Measurements from ENCODE around the gene ATP8A1.

DNA sequence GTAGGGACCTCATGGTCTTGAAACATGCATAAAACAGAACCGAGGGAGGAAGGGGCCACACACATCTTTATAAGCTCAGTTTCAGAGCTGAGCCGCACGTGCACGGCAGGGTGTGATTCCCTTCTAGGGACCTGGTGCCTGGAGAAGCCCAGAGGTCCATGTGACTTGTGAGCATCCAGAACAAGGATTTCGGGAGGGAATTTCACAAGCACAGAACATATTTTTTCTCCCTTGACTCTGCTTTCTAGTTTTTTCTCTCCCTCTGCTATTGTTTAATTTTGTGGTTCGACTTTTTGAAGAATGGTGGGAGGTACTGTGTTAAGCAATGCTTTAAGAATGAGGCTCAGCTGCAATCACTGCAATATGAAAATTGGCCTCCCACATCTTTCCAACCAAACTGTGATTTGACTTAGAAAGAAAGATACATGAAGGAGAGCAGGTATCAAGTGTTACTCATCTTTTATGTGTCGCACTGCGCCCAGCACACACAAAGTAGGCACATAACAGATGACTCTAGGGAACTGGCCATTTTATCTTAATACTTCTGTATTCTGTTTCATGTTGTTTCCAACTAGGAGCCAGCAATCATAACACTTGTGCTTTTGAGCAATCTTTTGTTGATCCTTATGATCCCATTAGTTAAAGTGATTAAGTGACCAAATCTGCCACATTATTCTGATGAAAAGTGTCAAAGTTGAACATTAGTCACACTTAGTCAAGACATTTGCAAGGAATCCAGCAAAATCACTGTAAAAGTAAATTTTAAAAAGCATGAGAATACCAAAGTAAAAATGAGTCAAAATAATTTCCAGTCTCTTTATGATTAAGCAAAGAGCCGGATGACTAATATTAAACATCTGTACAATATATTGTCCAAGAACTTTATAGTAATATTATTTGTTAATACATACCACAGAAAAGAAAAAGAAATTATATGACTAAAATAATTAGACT, 173.2 kb downstream of the ATP8A1 start:
- TF ChIP-seq, protein P1, sequence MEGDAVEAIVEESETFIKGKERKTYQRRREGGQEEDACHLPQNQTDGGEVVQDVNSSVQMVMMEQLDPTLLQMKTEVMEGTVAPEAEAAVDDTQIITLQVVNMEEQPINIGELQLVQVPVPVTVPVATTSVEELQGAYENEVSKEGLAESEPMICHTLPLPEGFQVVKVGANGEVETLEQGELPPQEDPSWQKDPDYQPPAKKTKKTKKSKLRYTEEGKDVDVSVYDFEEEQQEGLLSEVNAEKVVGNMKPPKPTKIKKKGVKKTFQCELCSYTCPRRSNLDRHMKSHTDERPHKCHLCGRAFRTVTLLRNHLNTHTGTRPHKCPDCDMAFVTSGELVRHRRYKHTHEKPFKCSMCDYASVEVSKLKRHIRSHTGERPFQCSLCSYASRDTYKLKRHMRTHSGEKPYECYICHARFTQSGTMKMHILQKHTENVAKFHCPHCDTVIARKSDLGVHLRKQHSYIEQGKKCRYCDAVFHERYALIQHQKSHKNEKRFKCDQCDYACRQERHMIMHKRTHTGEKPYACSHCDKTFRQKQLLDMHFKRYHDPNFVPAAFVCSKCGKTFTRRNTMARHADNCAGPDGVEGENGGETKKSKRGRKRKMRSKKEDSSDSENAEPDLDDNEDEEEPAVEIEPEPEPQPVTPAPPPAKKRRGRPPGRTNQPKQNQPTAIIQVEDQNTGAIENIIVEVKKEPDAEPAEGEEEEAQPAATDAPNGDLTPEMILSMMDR (conservative IDR thresholded peaks at IDR 0.05): no peak
- TF ChIP-seq ZFX (IDR thresholded peaks at IDR 0.05): no peak
